ENCODE data around the gene IL4I1.

Gene IL4I1

GRCh38 chr19:49880162-49880869 lies 16.4 kb downstream of the IL4I1 start:
- Mint-ChIP-seq H3K4me1 (peaks cover 50% of the 10 kb centered on the region), H3K27ac (peak overlapping the region; percentile 87), H3K4me3 (no peak overlapping the region), H3K36me3 (no peaks in the 10 kb centered on the region), H3K9me3 (no peaks in the 10 kb centered on the region)
- ATAC-seq (no peak), DNase-seq (ENCODE audit: low spot score in 2 of 2) (no peak)

- no peak for ATAC-seq
- Mint-ChIP-seq H3K27ac (no peak overlapping the region), H3K9me3 (no peaks in the 10 kb centered on the region), H3K4me3 (no peak overlapping the region), H3K4me1 (peaks cover 59% of the 10 kb centered on the region), H3K36me3 (no peaks in the 10 kb centered on the region)
- no peak for DNase-seq (ENCODE audit: low spot score in 2 of 2)
Observed at GRCh38 chr19:49879243-49879963, 17.3 kb downstream of the IL4I1 start.

- no peaks in the 10 kb centered on the region for H3K36me3 Mint-ChIP-seq
- DNase-seq (ENCODE audit: low spot score in 2 of 2) (no peak), ATAC-seq (no peak)
- H3K4me1 Mint-ChIP-seq = peaks cover 66% of the 10 kb centered on the region
- no peak overlapping the region for H3K4me3 Mint-ChIP-seq
- no peaks in the 10 kb centered on the region for H3K9me3 Mint-ChIP-seq
- no peak overlapping the region for H3K27ac Mint-ChIP-seq
Observed at GRCh38 chr19:49878744-49879070, 18.0 kb downstream of the IL4I1 start.

- Mint-ChIP-seq H3K27ac (no peak overlapping the region), H3K36me3 (no peaks in the 10 kb centered on the region), H3K4me3 (no peak overlapping the region), H3K9me3 (no peaks in the 10 kb centered on the region), H3K4me1 (peaks cover 60% of the 10 kb centered on the region)
- DNase-seq (ENCODE audit: low spot score in 2 of 2) (peak in 1 of 2 donors; percentile 98), ATAC-seq (peak; percentile 81)
Observed at GRCh38 chr19:49877879-49878743, 18.6 kb downstream of the IL4I1 start.

- Mint-ChIP-seq H3K27ac (no peak within 1 kb of the TSS), H3K36me3 (peaks cover 6% of the 10 kb centered on the region), H3K4me3 (no peak within 1 kb of the TSS), H3K9me3 (no peaks in the 10 kb centered on the region), H3K4me1 (peaks cover 62% of the 10 kb centered on the region)
- peak; percentile 95 to 99 for DNase-seq (ENCODE audit: low spot score in 2 of 2)
- peak; percentile 82 for ATAC-seq
Observed at GRCh38 chr19:49877020-49877878, 19.4 kb downstream of the IL4I1 start, which contains the start of the genes AKT1S1 and TBC1D17. TSS of gene AKT1S1 (minus strand) at chr19:49877355. CDS start at chr19:49873295, 4,060 bp downstream. TSS of gene TBC1D17 (plus strand) at chr19:49877702. CDS start at chr19:49877724, 22 bp downstream.

GRCh38 chr19:49876422-49877019 lies 20.2 kb downstream of the IL4I1 start:
- Mint-ChIP-seq H3K4me3 (no peak overlapping the region), H3K27ac (no peak overlapping the region), H3K9me3 (no peaks in the 10 kb centered on the region), H3K4me1 (peaks cover 64% of the 10 kb centered on the region), H3K36me3 (peaks cover 13% of the 10 kb centered on the region)
- DNase-seq (ENCODE audit: low spot score in 2 of 2) = peak; percentile 91 to 97
- peak; percentile 71 for ATAC-seq

GRCh38 chr19:49875857-49876421 lies 20.7 kb downstream of the IL4I1 start:
- ATAC-seq (no peak), DNase-seq (ENCODE audit: low spot score in 2 of 2) (no peak)
- Mint-ChIP-seq H3K9me3 (no peaks in the 10 kb centered on the region), H3K27ac (no peak overlapping the region), H3K4me3 (no peak overlapping the region), H3K36me3 (peaks cover 14% of the 10 kb centered on the region), H3K4me1 (peaks cover 65% of the 10 kb centered on the region)

GRCh38 chr19:49875177-49875576 lies 21.5 kb downstream of the IL4I1 start:
- DNase-seq (ENCODE audit: low spot score in 2 of 2) (no peak), ATAC-seq (no peak)
- Mint-ChIP-seq H3K4me3 (no peak overlapping the region), H3K4me1 (peaks cover 65% of the 10 kb centered on the region), H3K36me3 (peaks cover 14% of the 10 kb centered on the region), H3K27ac (no peak overlapping the region), H3K9me3 (no peaks in the 10 kb centered on the region)

- Mint-ChIP-seq H3K4me3 (no peak overlapping the region), H3K27ac (peak overlapping the region; percentile 56), H3K36me3 (peaks cover 14% of the 10 kb centered on the region), H3K9me3 (no peaks in the 10 kb centered on the region), H3K4me1 (peaks cover 66% of the 10 kb centered on the region)
- no peak for ATAC-seq
- DNase-seq (ENCODE audit: low spot score in 2 of 2) = no peak
Observed at GRCh38 chr19:49874503-49875157, 22.1 kb downstream of the IL4I1 start.

GRCh38 chr19:49873834-49874233 lies 22.9 kb downstream of the IL4I1 start:
- Mint-ChIP-seq H3K27ac (peak overlapping the region; percentile 56), H3K4me1 (peaks cover 58% of the 10 kb centered on the region), H3K9me3 (no peaks in the 10 kb centered on the region), H3K36me3 (peaks cover 14% of the 10 kb centered on the region), H3K4me3 (no peak overlapping the region)
- DNase-seq (ENCODE audit: low spot score in 2 of 2) (no peak), ATAC-seq (no peak)

GRCh38 chr19:49873129-49873521 lies 23.6 kb downstream of the IL4I1 start:
- H3K4me3 Mint-ChIP-seq = no peak overlapping the region
- H3K36me3 Mint-ChIP-seq = peaks cover 17% of the 10 kb centered on the region
- H3K27ac Mint-ChIP-seq = no peak overlapping the region
- DNase-seq (ENCODE audit: low spot score in 2 of 2) (no peak), ATAC-seq (no peak)
- no peaks in the 10 kb centered on the region for H3K9me3 Mint-ChIP-seq
- H3K4me1 Mint-ChIP-seq = peaks cover 51% of the 10 kb centered on the region

GRCh38 chr19:49872245-49873128 lies 24.2 kb downstream of the IL4I1 start:
- Mint-ChIP-seq H3K4me3 (peak overlapping the region; percentile 27), H3K36me3 (peaks cover 23% of the 10 kb centered on the region), H3K4me1 (peaks cover 47% of the 10 kb centered on the region), H3K27ac (peak overlapping the region; percentile 83), H3K9me3 (no peaks in the 10 kb centered on the region)
- no peak for DNase-seq (ENCODE audit: low spot score in 2 of 2)
- no peak for ATAC-seq

Data from stimulated activated effector memory CD8-positive, alpha-beta T cell treated with anti-CD3 and anti-CD28 coated beads, Interleukin-12 subunit alpha, Interleukin-12 subunit beta, amount 100 ng/mL, for 72 hours (primary cell).